ENCODE results near the gene OSTM1.

Gene OSTM1, protein sequence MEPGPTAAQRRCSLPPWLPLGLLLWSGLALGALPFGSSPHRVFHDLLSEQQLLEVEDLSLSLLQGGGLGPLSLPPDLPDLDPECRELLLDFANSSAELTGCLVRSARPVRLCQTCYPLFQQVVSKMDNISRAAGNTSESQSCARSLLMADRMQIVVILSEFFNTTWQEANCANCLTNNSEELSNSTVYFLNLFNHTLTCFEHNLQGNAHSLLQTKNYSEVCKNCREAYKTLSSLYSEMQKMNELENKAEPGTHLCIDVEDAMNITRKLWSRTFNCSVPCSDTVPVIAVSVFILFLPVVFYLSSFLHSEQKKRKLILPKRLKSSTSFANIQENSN

DNA sequence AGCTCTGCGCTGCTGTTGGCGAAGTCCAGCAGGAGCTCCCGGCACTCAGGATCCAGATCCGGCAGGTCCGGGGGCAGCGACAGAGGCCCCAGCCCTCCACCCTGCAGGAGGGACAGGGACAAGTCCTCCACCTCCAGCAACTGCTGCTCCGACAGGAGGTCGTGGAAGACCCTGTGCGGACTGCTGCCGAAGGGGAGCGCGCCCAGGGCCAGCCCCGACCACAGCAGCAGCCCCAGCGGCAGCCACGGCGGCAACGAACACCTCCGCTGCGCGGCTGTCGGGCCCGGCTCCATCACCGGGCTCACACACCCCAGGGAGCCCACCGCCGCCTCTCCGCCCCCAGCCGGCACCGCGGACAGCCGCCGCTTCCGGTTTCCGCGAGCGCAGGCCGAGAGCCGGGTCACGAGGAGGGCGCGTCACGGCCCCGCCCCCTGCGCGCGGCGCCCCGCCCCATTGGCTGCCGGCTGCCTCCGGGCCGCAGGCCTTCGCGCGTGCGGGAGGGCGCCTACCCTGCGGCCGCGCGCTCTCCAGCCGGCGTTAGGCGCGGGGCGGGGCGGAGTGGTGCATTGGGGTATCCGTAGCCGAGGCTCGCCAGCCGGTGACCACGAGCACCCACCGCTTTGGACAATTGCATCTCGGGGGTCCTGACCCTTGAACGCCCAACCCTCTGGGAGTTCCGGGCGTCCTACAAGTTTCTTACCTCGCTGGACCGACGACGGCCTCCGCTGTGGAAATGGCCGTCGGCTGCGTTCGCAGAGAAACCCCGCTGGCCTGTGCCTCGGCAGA is at the start of gene OSTM1:
Gene OSTM1, minus strand, starts transcription at position 383 of the 786 bp plus-strand sequence. Its CDS starts 90 bp downstream, at position 293.
- DNase-seq (ENCODE audit: extremely low read depth, low read depth): peak; percentile 45
- TF ChIP-seq, protein P1, sequence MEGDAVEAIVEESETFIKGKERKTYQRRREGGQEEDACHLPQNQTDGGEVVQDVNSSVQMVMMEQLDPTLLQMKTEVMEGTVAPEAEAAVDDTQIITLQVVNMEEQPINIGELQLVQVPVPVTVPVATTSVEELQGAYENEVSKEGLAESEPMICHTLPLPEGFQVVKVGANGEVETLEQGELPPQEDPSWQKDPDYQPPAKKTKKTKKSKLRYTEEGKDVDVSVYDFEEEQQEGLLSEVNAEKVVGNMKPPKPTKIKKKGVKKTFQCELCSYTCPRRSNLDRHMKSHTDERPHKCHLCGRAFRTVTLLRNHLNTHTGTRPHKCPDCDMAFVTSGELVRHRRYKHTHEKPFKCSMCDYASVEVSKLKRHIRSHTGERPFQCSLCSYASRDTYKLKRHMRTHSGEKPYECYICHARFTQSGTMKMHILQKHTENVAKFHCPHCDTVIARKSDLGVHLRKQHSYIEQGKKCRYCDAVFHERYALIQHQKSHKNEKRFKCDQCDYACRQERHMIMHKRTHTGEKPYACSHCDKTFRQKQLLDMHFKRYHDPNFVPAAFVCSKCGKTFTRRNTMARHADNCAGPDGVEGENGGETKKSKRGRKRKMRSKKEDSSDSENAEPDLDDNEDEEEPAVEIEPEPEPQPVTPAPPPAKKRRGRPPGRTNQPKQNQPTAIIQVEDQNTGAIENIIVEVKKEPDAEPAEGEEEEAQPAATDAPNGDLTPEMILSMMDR (IDR thresholded peaks at IDR 0.05; ENCODE audit: low read depth, low read length): no peak

DNA sequence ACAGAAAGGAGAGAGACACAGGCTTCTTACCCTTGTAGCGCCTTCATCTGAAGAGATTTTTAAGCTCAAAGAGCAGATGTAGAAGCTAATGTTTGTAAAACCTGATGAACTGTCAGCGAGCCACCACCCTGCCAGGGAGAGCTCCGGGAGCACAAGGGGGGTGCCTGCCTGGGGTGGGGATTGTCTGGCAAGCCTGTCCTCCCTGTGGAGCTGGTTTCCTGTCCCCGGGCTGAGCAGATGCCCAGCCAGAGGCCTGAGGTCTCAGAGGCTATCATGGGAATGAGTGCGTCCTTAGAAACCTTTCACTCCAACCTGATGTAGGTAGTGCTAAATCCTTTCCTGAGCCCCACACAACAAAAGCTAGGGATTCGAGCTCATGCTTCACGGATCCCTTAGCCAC is 49.4 kb upstream of the OSTM1 start:
- TF ChIP-seq, protein P1 (IDR thresholded peaks at IDR 0.05; ENCODE audit: low read depth, low read length): no peak

DNA sequence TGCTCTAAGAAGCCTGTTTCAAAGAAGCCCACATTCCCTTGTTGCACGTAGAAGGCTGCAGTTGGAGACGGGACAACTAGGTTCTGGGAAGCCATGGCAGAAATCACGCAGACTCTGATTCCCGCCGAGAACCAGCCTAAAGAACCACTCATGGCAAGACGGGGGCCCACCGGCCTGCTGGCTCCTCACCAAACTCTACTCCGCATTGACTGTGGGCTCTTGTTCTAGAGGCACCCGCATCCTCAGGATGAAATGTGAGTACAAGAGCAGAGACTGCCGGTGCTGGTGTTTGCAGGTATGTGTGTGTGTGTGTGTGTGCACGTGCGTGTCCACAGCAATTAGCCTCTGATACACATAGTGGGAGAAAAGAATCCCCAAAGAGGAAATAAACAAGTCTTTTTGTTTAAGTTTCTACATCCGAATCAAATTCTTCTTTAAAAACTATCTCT is 49.0 kb upstream of the OSTM1 start:
- DNase-seq (ENCODE audit: extremely low read depth, low read depth): no peak
- TF ChIP-seq, protein P1 (IDR thresholded peaks at IDR 0.05; ENCODE audit: low read depth, low read length): no peak

More for the DNA sequence above, 49.4 kb upstream of the OSTM1 start:
- no peak for DNase-seq (ENCODE audit: extremely low read depth, low read depth)

DNA sequence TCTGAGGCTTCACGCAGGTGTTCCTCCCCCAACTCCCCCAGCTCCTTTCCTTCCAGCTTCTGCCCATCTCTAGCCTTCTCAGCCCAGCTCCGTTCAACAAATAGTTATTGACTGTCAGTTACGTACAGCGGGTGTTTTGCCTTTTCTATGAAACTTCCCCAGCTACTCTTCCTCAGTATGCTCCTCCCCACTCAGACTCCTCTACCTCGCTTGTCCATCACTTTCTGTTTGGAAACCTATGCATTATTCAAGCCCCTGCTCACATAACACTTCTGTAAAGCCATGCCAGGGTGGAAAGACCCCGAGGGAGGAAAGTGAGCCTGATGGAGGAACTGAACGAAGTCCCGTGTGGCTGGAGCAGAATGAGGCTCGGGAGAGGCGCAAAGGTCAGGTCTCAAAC is 47.1 kb upstream of the OSTM1 start:
- TF ChIP-seq, protein P1 (IDR thresholded peaks at IDR 0.05; ENCODE audit: low read depth, low read length): no peak

DNA sequence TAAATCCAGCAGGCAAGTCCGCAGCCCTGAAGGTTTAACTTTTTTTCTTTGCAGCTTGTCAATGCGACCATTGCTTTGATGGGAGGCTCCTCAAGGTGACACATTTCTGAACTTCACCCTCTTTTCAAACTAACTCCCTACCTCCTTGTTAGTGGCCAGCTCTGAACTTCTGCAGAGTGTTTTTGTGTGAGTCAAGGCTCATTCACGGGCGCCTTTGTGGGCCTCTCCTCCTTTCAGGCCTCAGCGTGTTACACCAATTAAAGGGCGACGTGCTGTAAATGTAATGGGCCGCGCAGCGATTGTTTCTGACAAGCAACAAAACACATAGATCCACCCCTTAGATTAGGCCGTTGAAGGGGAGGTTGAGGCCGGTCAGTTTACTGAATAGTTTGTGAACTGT is 45.8 kb upstream of the OSTM1 start:
- TF ChIP-seq, protein P1 (IDR thresholded peaks at IDR 0.05; ENCODE audit: low read depth, low read length): no peak
- DNase-seq (ENCODE audit: extremely low read depth, low read depth): no peak

More for the DNA sequence above, 47.1 kb upstream of the OSTM1 start:
- no peak for DNase-seq (ENCODE audit: extremely low read depth, low read depth)

DNA sequence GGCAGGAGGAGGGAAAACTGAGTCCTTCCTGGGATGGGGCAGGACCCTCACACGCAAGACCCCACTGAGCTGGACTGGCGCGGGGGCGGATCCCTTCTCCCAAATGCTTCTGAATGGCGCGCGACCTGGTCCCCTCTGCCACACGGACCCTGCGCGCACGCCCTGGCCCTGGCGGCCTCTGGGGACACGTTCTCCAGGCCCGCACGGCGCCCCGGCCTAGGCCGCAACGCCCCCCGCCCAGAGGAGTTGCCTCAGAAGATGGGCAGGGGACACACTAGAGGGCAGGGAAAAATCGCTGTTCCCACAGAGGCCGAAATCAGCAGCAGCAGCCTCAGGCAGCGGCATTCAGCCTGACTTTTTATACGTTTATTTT is 45.2 kb upstream of the OSTM1 start:
- TF ChIP-seq, protein P1 (IDR thresholded peaks at IDR 0.05; ENCODE audit: low read depth, low read length): no peak
- DNase-seq (ENCODE audit: extremely low read depth, low read depth): no peak

Measured in AG09319 (cell line).